IPS DF 6.9 (cell line): ENCODE data around the gene POLN.

Experiments used
- DNase-seq: peaks from one replicate; pipeline ENCODE4 v3.0.0-alpha.2; 2013; ENCODE audit warnings: low read depth, low spot score
- H3K27ac ChIP-seq: one replicate; pipeline ENCODE4 v1.5.1; 2013; ENCODE audit warnings: low read length, control low read depth
- H3K27me3 ChIP-seq: 2 replicates; pipeline ENCODE4 v1.6.1; 2013; ENCODE audit warnings: mild to moderate bottlenecking, low read length; ENCODE audit not compliant: control insufficient read depth, insufficient read depth
- H3K36me3 ChIP-seq: 2 replicates; pipeline ENCODE4 v1.6.1; 2013; ENCODE audit warnings: low read length; ENCODE audit not compliant: control insufficient read depth, insufficient read depth
- H3K4me1 ChIP-seq: 2 replicates; pipeline ENCODE4 v1.6.1; 2013; ENCODE audit warnings: low read length; ENCODE audit not compliant: control insufficient read depth, insufficient read depth
- H3K4me3 ChIP-seq: 2 replicates; pipeline ENCODE4 v1.5.1; 2013; ENCODE audit warnings: mild to moderate bottlenecking, low read length
- H3K9me3 ChIP-seq: 2 replicates; pipeline ENCODE4 v1.6.1; 2013; ENCODE audit warnings: low read length, inconsistent platforms; ENCODE audit not compliant: control insufficient read depth, insufficient read depth
- WGBS: extraction: QIAGEN DNeasy Blood & Tissue Kit; methylation state at CpG from one replicate; pipeline ENCODE4 v1.1.7; 2013; ENCODE audit warnings: mixed read lengths, missing lambda C conversion rate; ENCODE audit not compliant: insufficient read length, insufficient coverage; 5-methylcytosine and 5-hydroxymethylcytosine counted together

Gene POLN

DNA sequence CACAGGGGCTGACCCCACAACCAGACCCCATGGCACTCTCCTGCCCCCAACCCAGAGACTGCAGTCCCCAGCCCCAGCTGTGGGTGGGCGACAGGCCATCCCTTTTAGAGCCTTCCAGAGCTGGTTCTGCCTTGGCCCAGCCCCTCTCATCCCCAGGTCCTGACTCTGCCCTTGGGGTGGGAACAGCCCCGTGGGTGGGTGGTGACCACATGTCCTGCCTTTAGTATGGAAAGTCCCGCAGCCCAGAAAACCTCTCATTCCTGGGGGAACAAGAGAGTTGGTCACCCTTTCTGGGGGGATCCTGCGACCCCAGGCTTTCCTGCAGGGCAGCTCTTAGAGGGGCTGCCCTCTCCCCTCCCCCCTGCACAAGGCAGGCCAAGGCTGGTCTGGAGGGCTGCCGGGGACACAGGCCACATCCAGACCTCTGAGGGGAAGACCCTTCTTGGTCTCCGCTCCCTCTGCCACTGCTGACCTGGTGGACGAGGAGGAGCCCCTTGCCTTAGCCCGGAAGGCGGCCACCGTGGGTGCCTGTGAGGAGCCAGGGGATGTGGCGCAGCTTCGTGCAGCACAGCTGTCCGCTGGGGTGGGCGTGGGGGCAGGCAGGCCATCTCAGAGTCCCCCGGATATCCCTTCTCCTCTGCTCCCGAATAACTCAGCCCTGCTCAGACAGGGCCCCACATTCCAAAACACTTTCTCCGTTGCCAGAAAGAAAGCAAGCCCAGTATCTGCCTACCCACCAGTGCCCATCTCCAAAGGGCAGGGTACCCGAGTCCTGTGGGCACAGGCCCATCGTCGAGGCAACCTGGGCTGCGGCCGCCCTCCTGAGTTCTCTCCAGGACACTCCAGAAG, 26.7 kb upstream of the POLN start:
- H3K27me3 ChIP-seq, result no peaks in the 10 kb centered on the region
- H3K27ac ChIP-seq, result no peak overlapping the region
- no peak for DNase-seq
- H3K36me3 ChIP-seq, result no peaks in the 10 kb centered on the region
- H3K9me3 ChIP-seq, result no peaks in the 10 kb centered on the region
- H3K4me1 ChIP-seq, result peaks cover 4% of the 10 kb centered on the region; the same call in 1 of the 2 replicates
- no CpG with 5 or more reads among the region's 22 CpGs for WGBS
- no peak overlapping the region for H3K4me3 ChIP-seq

GRCh38 chr4:2267841-2268240, 25.9 kb upstream of the POLN start:
- no peak for DNase-seq
- WGBS, result no CpG with 5 or more reads among the region's 12 CpGs
- H3K4me1 ChIP-seq, result peaks cover 4% of the 10 kb centered on the region; the same call in 1 of the 2 replicates
- H3K27ac ChIP-seq, result no peak overlapping the region
- H3K9me3 ChIP-seq, result no peaks in the 10 kb centered on the region
- no peaks in the 10 kb centered on the region for H3K27me3 ChIP-seq
- no peak overlapping the region for H3K4me3 ChIP-seq
- no peaks in the 10 kb centered on the region for H3K36me3 ChIP-seq

GRCh38 chr4:2267320-2267811, 25.4 kb upstream of the POLN start:
- Histone ChIP-seq H3K4me1 (peaks cover 4% of the 10 kb centered on the region; the same call in 1 of the 2 replicates), H3K9me3 (no peaks in the 10 kb centered on the region), H3K4me3 (no peak overlapping the region), H3K27ac (no peak overlapping the region), H3K27me3 (no peaks in the 10 kb centered on the region), H3K36me3 (no peaks in the 10 kb centered on the region)
- WGBS, result no CpG with 5 or more reads among the region's 18 CpGs
- no peak for DNase-seq

GRCh38 chr4:2266821-2267220, 24.9 kb upstream of the POLN start:
- no peak for DNase-seq
- H3K9me3 ChIP-seq, result no peaks in the 10 kb centered on the region
- no CpG with 5 or more reads among the region's 5 CpGs for WGBS
- no peaks in the 10 kb centered on the region for H3K36me3 ChIP-seq
- H3K27me3 ChIP-seq, result no peaks in the 10 kb centered on the region
- peaks cover 4% of the 10 kb centered on the region; the same call in 1 of the 2 replicates for H3K4me1 ChIP-seq
- H3K4me3 ChIP-seq, result no peak overlapping the region
- no peak overlapping the region for H3K27ac ChIP-seq

DNA sequence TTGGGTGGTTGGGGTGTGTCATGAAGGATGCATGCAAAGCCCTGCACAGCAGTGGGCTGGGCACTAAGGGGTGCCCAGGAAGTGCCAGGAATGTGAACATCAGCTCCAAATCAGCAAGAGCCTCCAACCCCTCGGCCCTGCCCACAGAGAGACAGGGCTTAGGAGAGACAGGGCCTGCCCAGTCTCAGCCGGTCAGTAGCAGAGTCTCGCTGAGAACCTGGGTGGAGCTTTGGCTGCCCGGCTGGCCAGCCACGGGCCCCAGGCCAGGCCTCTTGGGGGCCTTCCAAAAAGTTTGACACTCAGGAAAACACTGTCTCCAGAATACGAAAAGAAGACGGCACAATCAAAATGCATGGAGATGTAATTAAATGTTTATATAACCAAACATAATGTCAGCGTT, 24.3 kb upstream of the POLN start:
- no peak for DNase-seq
- H3K4me3 ChIP-seq, result no peak overlapping the region
- peaks cover 4% of the 10 kb centered on the region; the same call in 1 of the 2 replicates for H3K4me1 ChIP-seq
- H3K36me3 ChIP-seq, result no peaks in the 10 kb centered on the region
- WGBS, result no CpG with 5 or more reads among the region's 8 CpGs
- no peaks in the 10 kb centered on the region for H3K27me3 ChIP-seq
- H3K27ac ChIP-seq, result no peak overlapping the region
- no peaks in the 10 kb centered on the region for H3K9me3 ChIP-seq

DNA sequence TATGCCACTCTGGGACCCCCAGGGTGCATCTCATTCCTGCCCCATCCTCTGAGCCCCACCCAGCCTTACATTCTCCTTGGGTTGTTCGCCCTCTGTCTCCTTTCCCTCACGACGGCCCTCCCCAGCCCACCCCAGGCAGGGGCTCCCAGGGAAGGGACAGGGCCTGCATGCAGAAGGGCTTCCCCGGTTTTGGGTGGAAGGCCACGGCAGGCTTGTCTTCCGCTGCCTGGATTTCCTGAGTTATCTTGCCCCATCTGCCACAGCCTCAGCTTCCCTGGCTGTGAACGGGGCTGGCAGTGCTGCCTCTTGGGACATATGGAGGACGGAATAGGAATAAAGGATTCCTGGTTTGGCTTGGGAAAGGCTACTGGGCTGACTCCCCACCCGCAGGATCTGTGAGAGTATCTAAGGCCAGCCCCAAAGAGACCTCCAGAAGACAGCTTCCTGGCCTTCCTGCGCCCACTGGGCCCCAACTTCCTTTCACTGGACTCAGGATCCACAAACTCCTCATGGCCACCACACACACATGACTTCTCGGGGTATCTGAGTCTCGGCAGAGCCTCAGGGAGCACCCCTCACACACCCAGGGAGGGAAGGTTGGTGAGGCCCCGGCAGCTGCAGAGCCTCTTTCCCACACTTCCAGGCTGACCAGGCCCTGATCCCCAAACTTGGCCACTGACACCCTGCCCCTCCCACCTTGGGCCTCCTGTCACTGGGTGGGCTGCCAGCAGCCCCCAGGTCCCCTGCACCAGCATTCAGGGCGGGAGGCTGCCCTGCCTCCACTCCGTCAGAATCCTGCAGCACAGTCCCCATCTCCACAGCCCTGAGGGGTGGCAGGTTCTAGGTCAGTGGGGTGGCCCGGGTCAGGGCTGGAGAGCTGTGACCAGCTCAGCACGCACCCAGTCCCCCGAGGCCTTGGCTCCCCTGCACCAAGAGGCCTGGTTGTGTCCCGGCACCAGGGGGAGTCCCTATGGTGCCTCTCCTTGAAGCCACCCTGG, 23.5 kb upstream of the POLN start:
- no peak overlapping the region for H3K27ac ChIP-seq
- WGBS, result no CpG with 5 or more reads among the region's 19 CpGs

GRCh38 chr4:2264481-2265041, 22.6 kb upstream of the POLN start:
- no peaks in the 10 kb centered on the region for H3K9me3 ChIP-seq
- no CpG with 5 or more reads among the region's 6 CpGs for WGBS
- H3K36me3 ChIP-seq, result no peaks in the 10 kb centered on the region
- peaks cover 5% of the 10 kb centered on the region for H3K4me1 ChIP-seq
- H3K27me3 ChIP-seq, result no peaks in the 10 kb centered on the region
- H3K4me3 ChIP-seq, result no peak overlapping the region
- H3K27ac ChIP-seq, result no peak overlapping the region
- DNase-seq, result no peak

More for the DNA sequence above, 23.5 kb upstream of the POLN start:
- no peaks in the 10 kb centered on the region for H3K9me3 ChIP-seq
- no peaks in the 10 kb centered on the region for H3K36me3 ChIP-seq
- no peak overlapping the region for H3K4me3 ChIP-seq
- H3K4me1 ChIP-seq, result peaks cover 5% of the 10 kb centered on the region
- no peak for DNase-seq
- H3K27me3 ChIP-seq, result no peaks in the 10 kb centered on the region

DNA sequence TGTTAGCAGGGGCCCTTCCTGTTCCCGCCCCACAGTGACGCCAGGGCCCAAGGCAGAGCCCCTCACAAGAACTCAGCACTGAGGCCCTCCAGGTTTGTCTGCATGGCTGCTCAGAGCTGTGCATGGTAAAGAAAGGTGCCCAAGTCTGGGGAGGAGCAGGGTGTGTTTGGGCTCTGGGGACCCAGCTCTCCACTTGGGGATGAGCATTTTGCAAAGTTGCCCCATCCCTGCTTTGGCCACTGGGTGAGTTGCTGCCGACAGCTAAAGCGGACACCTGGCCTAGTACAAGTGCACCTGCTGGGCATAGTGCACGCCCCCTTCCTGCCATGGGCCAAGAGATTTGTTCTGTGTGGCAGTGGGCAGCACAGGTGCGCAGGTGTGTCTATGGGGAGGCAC, 22.0 kb upstream of the POLN start:
- Histone ChIP-seq H3K27me3 (no peaks in the 10 kb centered on the region), H3K36me3 (no peaks in the 10 kb centered on the region), H3K9me3 (no peaks in the 10 kb centered on the region), H3K4me3 (no peak overlapping the region), H3K4me1 (peaks cover 2% of the 10 kb centered on the region), H3K27ac (no peak overlapping the region)
- WGBS, result no CpG with 5 or more reads among the region's 6 CpGs
- no peak for DNase-seq

DNA sequence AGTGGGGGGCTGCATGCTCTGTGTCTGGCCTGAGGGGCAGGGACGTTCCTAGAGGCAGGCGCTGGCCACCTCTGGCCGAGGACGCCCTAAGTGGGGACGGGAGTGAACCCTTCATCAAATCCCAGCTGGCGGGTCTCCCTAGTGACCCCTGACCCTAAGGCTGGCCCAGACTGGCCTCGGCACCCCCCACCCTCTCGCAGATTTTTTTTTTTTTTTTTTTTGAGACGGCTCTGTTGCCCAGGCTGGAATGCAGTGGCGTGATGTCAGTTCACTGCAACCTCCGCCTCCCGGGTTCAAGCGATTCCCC, 21.0 kb upstream of the POLN start:
- Histone ChIP-seq H3K9me3 (no peaks in the 10 kb centered on the region), H3K27ac (no peak overlapping the region), H3K27me3 (no peaks in the 10 kb centered on the region), H3K4me1 (peaks cover 1% of the 10 kb centered on the region; the same call in 1 of the 2 replicates), H3K36me3 (no peaks in the 10 kb centered on the region), H3K4me3 (peak overlapping the region; percentile 65; the same call in 1 of the 2 replicates)
- WGBS, result no CpG with 5 or more reads among the region's 13 CpGs
- DNase-seq, result no peak
